Measurements from ENCODE around the gene VPS52.

The VPS52 gene

GRCh38 chr6:33201147-33201545 lies 70.5 kb downstream of the VPS52 start:
- H3K36me3 ChIP-seq = peaks cover 58% of the 10 kb centered on the region
- no peak for TF ChIP-seq CTCF (IDR thresholded peaks at IDR 0.05; ENCODE audit: low read depth, low read length)
- H3K27ac ChIP-seq = peak overlapping the region; percentile 99
- H3K9me3 ChIP-seq (ENCODE audit: severe bottlenecking) = no peaks in the 10 kb centered on the region
- peak overlapping the region; percentile 82 for H3K4me3 ChIP-seq (ENCODE audit: low read depth, low read length)
- DNase-seq = no peak
- no peaks in the 10 kb centered on the region for H3K27me3 ChIP-seq (ENCODE audit: insufficient read depth, low read depth, severe bottlenecking)

Measured in WERI-Rb-1 (cell line).